GM18511 (cell line): ENCODE measurements around the gene SPOP.
"Not testable (repeated sequence)": the region's sequence is repeated elsewhere in the genome, so short reads cannot be mapped to it uniquely, and the experiment has no call there.

Source experiments
- ATAC-seq: cut with Tn5 transposase; IDR thresholded peaks from one replicate; pipeline ENCODE4 v1.9.1; 2021; ENCODE audit warnings: mild to moderate bottlenecking, moderate library complexity; ENCODE audit not compliant: unreplicated experiment

Gene SPOP

DNA sequence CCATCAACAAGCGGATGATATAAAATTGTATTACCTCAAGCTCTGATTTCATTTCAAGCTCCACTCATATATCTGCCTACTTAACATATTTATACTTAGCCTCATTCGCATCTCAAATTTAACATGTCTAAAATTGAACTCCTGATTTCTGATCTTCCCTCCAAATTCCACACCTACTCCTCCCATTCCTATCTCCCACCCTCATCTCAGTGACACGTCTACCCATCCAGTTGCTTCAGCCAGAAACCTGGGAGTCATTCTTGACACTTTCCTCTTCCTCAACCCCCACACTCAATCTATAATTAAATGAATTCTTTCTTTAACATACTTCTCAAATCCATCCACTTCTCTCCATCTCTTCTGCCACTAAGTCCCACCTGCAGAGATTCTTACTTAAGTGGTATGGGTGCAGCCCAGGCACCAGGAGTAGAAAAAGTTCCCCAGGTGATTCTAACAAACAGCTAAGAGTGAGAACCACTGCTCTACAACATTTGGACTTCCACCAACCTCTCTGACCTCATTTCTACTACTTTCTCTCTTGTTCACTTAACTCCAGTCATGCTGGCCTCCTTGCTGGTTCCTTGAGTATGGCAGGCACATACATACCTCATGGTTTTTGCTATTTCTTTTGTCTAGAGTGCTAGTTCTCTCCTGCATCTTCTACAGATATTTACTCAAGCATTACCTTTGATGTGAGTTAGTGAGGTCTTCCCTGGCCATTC is 18.1 kb downstream of the SPOP start:
- ATAC-seq = no peak

DNA sequence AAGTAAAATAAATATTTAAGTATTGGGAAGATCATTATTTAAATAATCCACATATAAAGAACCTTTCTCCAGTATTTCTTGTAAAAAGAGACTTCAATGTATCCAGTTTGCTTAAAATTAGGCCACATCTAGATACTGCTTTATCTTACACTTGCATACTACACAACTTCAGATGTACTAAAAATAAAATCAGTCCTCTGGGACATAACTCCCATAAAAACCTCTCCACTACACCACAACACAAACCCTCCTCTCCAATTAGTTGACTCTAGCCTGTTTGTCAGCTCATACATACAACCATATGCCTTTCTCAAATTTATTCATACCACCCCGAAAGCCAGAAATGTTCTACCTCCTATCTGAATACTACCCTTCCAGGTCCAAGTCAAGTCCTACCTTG is 21.6 kb downstream of the SPOP start:
- no peak for ATAC-seq

DNA sequence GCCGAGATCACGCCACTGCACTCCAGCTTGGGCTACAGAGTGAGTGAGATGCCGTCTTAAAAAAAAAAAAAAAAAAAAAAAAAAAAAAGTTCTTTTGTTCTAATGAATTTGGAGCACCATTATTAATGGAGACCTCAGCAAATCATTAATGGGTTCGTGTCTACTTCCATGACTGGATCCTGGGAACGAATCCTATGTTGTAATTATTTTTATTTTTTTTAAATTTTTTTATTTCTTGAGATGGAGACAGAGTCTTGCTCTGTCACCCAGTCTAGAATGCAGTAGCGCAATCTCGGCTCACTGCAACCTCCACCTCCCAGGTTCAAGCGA is 30.7 kb downstream of the SPOP start:
- ATAC-seq = no peak

DNA sequence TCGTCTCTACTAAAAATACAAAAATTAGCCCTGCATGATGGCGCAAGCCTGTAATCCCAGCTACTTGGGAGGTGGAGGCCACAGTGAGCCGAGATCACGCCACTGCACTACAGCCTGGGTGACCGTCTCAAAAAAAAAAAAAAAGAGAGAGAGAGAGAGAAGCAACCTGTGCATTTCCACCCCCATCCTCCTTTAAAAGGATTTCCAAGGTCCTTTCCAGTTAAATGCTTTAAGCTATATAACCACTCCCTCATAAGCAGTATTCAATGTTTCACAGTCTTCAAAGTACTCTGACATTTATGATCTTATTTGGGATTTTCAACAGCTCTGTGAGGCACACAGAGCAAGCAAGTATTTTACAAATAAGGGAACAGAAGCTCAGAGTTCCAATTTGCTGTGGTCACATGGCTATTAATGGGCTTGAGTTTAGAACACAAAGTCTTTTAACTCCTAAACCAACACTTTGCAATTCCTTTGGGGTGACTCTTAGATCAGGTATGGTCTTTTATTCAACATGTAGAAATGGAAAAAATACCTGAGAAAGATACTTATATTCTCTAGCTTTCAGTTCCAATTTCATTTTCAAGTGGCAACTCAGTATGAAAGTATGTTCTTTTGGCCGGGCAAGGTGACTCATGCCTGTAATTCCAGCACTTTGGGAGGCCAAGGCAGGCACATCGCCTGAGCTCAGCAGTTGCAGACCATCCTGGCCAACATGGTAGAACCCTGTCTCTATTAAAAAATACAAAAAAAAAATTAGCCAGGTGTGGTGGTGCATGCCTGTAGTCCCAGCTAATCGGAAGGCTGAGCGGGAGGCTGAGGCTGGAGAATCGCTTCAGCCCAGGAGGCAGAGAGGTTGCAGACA is 31.3 kb downstream of the SPOP start:
- ATAC-seq = no peak

DNA sequence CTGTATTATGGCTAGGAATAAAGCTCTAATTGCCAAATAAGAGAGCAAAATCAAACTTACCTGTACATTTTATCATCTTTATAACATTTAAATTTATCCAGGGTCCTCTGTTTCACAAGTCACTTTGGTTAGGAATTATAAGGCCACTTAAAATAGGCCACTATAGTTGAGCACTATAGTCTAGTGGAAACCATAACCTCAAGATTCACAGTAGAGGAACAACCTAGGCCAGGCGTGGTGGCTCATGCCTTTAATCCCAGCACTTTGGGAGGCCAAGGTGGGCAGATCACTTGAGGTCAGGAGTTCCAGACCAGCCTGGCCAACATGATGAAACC is 31.9 kb downstream of the SPOP start:
- not testable (repeated sequence) for ATAC-seq

DNA sequence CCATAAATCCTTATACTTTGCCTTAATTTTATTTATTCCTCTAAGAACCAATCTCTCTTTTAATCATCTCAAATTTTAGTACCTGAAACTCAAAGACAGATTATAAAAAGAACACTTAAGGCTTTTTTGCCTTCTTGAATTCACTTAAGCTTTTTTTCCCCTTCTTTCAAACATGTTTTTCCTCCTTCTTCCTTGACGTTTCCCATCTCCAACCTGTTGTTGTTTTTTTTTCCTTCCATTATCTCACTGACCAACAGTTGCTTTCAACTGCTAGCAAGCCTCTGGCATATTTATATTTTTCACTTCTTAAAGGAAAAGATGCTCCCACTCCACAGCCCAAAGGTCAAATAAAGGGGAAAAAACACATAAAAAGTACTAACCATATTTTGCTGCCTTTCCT is 32.2 kb downstream of the SPOP start:
- no peak for ATAC-seq

DNA sequence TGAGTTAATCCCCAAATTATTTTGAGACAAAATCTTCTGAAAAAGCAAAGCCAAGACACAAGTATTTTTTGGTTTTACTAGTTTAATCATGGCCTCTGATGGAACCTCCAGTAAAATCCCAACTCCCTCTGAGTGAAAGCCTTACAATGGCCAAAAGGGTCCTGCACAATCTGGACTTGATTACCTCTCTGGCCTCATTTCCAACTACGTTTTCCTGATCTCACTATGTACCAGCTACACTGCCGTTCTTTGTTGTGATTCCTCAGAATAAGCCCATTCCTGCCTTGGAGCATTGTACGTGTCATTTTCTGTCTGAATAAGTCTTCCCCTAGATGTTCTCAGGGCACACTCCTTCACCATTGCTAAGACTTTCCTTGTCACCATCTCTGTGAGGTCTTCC is 37.3 kb downstream of the SPOP start:
- no peak for ATAC-seq

DNA sequence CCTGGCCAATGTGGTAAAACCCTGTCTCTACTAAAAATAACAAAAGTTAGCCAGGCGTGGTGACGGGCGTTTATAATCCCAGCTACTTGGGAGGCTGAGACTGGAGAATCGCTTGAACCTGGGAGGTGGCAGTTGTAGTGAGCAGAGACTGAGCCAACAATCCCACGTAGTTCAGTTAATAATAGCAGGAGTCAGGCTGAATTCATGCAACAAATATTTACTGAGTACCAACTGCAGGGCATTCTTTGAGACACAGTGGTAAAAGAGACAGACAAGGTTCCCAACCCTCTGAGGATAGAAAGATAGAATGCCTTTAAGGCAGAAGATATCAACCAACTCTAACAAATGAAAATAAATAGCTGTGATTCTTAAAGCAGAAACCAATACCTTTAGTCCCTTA is 39.1 kb downstream of the SPOP start:
- no peak for ATAC-seq

DNA sequence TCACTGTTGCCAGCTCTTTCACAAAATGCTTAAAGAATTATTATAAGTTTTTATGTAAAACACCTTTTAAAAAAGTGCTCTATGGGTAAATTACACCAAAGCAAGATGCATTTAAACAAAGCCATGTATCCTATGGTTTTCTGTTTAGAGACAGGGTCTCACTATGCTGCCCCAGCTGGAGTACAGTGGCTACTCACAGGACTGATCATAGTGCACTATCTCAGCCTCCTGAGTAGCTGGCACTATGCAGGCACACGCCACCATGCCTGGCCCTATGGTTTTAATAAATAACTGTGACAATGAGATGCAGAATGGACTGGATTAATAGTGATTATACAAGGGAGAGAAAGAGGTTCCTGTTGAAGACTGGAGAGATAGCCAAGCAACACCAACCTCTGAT is 40.2 kb downstream of the SPOP start:
- no peak for ATAC-seq

DNA sequence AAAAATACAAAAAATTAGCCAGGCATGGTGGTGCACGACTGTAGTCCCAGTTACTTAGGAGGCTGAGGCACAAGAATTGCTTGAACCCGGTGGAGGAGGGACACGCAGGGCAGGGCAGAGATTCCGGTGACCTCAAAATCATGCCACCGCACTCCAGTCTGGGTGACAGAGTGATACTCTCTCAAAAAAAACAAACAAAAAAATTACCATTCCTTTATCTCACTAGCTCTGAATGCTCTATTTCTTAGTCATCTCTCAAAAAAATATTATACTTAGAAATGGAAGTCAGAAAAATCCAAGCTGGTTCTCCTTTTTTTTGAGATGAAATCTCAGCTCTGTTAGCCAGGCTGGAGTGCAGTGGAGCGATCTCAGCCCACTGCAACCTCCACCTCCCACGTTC is 40.8 kb downstream of the SPOP start:
- ATAC-seq = no peak

DNA sequence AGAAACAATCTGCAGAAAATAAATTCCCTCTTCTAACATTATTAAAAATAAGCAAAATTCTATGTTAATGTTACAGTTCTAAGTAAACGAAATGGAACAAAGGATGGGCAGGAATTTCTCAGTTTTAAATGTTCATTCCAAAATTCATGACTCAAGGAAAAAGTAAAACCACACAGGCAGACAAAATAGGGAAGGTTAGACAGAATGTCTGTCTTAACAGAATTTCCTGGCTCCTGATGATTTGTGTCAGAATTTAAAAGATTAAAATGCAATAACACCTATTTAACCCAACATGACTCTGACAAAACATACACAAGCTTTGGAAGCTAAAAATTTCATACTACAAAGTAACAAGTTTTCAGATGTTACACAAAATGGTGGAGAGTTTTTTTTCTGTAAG is 42.8 kb downstream of the SPOP start:
- ATAC-seq = no peak

DNA sequence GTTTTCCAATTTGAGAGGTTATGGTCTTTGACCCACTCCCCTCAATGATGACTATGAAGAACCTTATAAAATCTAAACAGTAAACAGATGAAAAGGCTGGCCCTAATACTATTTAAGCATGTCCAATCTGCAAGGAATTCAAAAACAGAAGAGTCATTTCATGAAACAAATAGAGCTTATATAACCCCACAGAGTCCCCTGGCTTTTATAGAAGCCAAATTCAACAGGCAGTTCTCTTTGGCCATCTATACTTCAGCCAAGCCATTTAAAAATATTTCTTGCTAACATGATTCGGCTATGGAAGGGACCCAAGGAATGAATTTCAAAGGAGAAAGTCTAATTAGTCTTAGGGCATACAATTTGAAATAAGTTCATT is 43.4 kb downstream of the SPOP start:
- ATAC-seq = no peak

DNA sequence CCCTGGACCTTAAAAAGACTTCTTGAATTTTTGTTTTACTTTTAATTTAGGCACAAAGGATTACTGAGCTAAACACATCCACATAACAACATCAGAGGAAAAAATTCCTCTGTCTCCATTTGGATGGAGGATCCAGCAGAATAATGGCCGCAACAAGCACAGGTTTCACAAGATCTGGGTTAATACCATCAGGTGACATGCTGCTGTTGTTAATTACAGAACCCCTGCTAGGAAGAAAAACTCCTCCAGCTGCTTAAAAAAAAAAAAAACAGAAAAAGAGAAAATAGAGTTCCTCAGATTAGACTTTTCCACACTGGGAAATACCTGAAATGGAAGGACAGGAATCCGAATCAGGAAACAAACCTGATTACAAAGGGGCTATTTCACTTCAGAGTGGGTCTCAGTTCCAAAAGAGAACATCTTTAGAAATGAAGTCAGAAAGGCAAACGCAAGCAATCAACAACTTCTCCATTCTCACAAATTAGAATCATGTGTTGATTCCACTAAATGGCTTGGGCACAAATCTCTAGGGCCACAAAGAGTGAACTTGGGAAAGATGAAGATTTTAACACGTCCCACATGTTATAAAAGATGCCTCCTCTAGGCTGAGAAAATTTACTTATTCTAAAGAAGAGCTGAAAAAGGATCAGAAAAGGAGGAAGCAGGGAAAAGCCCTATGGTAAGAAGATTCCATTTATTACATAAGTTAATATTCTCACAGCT is 44.0 kb downstream of the SPOP start:
- ATAC-seq = no peak

DNA sequence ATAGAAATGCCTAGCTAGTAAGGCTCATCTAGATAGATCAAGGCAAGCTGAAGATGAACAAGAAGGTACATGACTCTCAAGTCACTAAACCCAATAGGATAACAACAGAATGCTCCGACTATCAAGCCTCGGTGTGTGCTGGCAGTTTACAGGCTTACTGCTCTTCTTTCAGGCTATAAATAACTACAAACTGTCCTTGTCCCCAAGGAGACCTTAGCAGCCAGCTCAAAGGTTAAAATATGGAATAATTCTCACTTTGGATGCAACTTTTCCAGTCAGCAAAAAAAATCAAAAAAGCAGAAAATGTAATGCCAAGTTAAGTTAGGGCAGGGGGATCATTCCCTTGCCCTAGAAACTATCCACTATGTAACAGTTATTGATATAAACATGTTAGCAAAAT is 44.6 kb downstream of the SPOP start:
- ATAC-seq = no peak

DNA sequence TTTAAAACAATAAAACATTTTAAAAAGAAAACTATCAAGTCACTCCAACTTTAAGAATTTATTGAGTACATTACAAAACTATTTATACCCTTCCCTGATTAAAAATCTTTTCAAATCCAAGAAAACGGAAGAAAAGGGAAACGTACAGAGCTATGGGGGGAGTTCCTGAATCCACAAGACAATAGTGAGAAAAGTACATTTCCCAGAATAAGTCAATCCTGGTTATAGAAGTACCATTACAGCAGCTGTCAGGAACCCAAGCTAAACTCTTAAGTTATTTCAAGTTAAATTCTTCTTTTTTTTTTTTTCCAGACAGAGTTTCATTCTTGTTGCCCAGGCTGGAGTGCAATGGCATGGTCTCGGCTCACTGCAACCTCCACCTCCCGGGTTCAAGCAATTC is 45.7 kb downstream of the SPOP start:
- ATAC-seq = no peak

DNA sequence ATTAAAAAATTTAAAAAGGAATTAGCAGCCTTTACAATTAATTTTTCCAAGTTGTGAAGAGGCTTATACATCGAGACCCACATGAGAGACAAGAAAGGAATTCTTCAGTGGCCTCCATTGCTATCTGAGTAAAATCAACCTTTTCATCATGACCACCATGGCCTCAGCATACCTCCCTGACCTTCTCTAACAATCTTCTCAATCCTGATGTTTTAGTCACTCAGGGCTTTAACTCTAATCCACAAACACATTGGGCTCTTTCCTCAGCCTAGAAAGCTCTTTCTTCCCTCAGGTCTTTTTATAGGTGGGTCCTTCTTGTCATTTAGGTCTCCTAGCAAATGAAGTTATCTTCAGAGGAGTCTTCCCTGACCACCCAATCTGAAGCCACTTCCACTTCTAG is 46.4 kb downstream of the SPOP start:
- ATAC-seq = no peak

DNA sequence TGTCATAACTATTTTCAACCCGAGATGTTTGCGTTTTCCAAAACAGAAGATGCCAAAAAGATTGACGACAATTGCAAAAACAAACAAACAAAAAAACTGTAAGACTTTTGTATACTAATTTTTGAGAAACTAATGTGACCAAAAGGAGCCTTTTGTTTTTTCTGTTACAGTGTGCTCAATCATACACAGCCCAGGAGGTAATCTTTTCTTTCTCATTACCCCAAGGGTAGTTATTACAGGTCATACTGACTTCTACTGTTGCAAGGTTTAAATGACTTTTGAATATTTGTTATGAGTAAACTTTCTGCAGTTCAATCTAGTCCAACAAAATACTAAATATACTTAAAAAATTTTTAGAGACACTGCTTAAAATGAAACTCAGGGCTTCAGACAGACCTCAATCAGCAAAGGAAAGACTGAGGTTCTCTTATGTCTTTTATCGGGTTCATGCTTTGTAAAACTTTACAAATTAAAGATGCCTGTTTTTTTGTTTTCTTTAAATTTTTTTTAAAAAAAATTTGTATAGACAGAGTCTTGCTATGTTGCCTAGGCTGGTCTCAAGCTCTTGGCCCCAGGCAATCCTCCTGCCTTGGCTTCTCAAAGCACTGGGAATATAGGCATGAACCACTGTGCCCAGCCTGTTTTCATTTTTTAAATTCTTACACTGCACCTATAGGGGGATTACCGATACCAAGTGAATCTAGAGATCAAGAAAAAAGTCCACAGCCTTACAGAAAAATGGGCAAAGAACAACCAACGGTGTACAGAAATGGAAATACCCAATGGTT is 47.6 kb downstream of the SPOP start:
- no peak for ATAC-seq

DNA sequence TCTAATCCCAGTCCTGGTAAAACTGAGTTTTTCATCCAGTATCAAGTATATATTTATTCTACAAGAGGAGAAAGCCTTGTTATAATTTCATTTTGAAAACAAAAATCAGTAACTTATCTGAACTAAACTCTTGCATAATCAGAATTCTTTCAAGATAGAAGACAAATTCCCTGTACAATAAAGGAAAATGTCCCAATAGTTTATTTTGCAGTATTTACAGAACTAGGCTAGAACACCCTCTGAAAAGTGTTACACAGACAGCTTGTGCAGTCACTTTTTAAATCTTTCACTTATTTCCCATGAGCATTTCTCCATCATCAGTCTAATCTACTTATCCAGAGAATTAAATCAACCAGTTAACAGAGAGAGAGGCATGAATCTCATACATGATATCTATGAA is 48.5 kb downstream of the SPOP start:
- ATAC-seq = no peak

DNA sequence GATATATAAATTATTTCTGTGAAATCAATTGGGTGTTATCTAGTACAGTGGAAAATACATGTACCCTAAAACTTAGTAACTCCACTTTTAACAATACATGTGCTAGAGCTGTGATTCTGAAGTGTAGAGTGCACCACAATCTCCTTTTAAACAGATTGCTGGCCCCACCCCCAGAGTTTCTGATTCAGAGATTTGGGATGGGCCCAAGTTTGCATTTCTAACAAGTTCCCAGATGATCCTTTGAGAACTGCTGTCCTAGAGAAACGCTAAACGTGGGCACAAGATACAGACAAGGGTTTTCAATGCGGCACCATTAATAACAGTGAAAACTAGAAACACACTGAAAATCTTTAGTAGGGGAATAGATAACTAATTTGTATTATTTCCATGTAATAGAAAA is 53.0 kb downstream of the SPOP start:
- no peak for ATAC-seq

DNA sequence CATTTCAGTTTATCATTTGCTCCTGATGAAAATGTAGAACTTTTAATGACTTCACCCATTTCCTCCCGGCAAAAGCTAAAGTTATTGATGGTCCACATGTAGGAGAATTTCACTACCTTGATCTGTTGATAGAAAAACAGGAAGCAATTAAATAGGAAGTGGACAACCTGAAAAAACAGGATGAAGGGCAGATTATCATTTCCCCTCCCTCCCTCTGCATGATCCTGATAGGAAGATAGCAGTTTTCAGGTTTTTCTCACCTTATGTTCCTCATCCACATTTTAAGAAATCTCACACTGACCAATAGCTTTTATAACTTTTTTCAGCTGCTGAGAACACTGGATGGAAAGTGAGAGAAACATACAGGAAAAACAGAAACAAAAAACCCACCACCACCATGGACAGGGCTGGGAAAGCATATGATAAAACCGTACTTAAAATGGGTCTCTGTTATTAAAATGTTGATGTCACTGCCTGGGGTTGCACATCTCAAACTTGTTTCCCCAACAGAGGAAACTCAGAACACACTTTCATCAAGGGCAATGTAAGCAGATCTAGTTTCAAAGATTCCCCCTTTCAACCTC is 55.9 kb downstream of the SPOP start:
- no peak for ATAC-seq

DNA sequence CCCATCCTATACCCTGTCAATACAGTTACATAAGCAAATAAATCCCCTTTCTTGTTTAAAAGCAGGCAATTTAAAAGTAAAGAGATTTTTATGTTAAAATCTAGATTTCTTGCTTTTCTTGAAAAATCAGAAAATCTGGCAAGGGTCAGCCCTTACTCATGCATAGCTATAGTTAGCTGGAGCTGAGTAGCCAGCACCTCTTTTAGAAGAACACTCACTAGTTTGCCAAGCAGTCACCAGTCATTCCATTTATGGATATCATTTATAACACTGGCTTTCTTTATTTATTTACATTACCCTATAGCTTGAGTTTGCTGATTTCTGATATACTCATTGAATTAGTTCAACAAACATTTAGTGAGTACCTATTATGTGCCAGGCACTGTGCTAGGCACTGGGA is 56.5 kb downstream of the SPOP start:
- ATAC-seq = no peak
